HG03378 (cell line): ENCODE data around the gene CNTRL.
A peak's percentile ranks its signal among the peaks of the same experiment; 100 is the strongest.

Experiments
- ATAC-seq: cut with Tn5 transposase; IDR thresholded peaks from one replicate; pipeline ENCODE4 v1.9.1; 2021; ENCODE audit warnings: mild to moderate bottlenecking, moderate library complexity; ENCODE audit not compliant: unreplicated experiment

Gene CNTRL

GRCh38 chr9:121197132-121197531 lies 122.4 kb downstream of the CNTRL start:
- no peak for ATAC-seq

GRCh38 chr9:121198512-121199042 lies 123.8 kb downstream of the CNTRL start:
- ATAC-seq: no peak

- ATAC-seq: no peak
Measured at GRCh38 chr9:121199921-121200320, 125.2 kb downstream of the CNTRL start.

- ATAC-seq: no peak
Measured at GRCh38 chr9:121200356-121200755, 125.6 kb downstream of the CNTRL start.

GRCh38 chr9:121201045-121201737 lies 126.4 kb downstream of the CNTRL start:
- ATAC-seq: peak; percentile 3

GRCh38 chr9:121201738-121202533 lies 127.2 kb downstream of the CNTRL start, which contains the start of gene RAB14:
TSS of gene RAB14 (minus strand) at chr9:121201869. CDS start at chr9:121193412, 8,457 bp downstream.
- ATAC-seq: peak; percentile 82

GRCh38 chr9:121204121-121204520 lies 129.4 kb downstream of the CNTRL start:
- no peak for ATAC-seq

GRCh38 chr9:121204611-121205010 lies 129.9 kb downstream of the CNTRL start:
- ATAC-seq: no peak

- peak; percentile 23 for ATAC-seq
Measured at GRCh38 chr9:121206516-121207370, 132.0 kb downstream of the CNTRL start.

GRCh38 chr9:121207371-121207940 lies 132.7 kb downstream of the CNTRL start:
- ATAC-seq: peak; percentile 90

GRCh38 chr9:121210536-121210935 lies 135.8 kb downstream of the CNTRL start:
- ATAC-seq: no peak

- ATAC-seq: no peak
Measured at GRCh38 chr9:121213136-121213806, 138.5 kb downstream of the CNTRL start.

- ATAC-seq: no peak
Measured at GRCh38 chr9:121214005-121214404, 139.2 kb downstream of the CNTRL start.

GRCh38 chr9:121216271-121216805 lies 141.6 kb downstream of the CNTRL start:
- ATAC-seq: no peak

- ATAC-seq: peak; percentile 88
Measured at GRCh38 chr9:121217609-121218292, 143.0 kb downstream of the CNTRL start.

GRCh38 chr9:121218357-121219027 lies 143.7 kb downstream of the CNTRL start:
- ATAC-seq: no peak

- ATAC-seq: no peak
Measured at GRCh38 chr9:121219530-121219929, 144.8 kb downstream of the CNTRL start.

GRCh38 chr9:121220996-121221663 lies 146.4 kb downstream of the CNTRL start:
- no peak for ATAC-seq
